MCF 10A (cell line): ENCODE data around the gene MYCT1. TPM values are rescaled to one million over a fixed set of nuclear protein-coding genes. Genes with fewer than 3 reads are reported as not detected.
"Not testable (repeated sequence)": the region's sequence is repeated elsewhere in the genome, so short reads cannot be mapped to it uniquely, and the experiment has no call there.

Experiments
- BruUV-seq: library from RNA; stranded (reverse); fragments of 400-500 nt; replicated peaks from 2 replicates; lab custom pipeline; 2021; lab: Mats Ljungman, UMichigan
- CTCF ChIA-PET: fragments of 300-600 bp; sonication (Branson Sonifier 250); formaldehyde crosslinking; extraction: SDS; loops from one replicate; lab custom pipeline; 2021; ENCODE audit warnings: antibody characterized with exemption, inconsistent platforms; lab: Yijun Ruan, JAX
- POLR2A ChIA-PET: fragments of 300-600, 350-650 bp; sonication (Branson Sonifier 250); formaldehyde crosslinking; extraction: SDS; loops from one replicate; lab custom pipeline; 2020; ENCODE audit warnings: antibody characterized with exemption, inconsistent platforms; lab: Yijun Ruan, JAX
- DNase-seq: peaks from one replicate; pipeline ENCODE4 v3.0.0-alpha.2; 2018; ENCODE audit not compliant: unreplicated experiment
- H3K27ac Mint-ChIP-seq: one replicate; pipeline ENCODE4 v1.8.0; 2022; ENCODE audit warnings: mild to moderate bottlenecking, low read depth, mixed read lengths; ENCODE audit not compliant: unreplicated experiment
- H3K27me3 Mint-ChIP-seq: one replicate; pipeline ENCODE4 v1.8.0; 2022; ENCODE audit warnings: mixed read lengths; ENCODE audit not compliant: insufficient read depth, unreplicated experiment
- H3K36me3 Mint-ChIP-seq: one replicate; pipeline ENCODE4 v1.8.0; 2022; ENCODE audit warnings: mild to moderate bottlenecking, moderate library complexity, mixed read lengths; ENCODE audit not compliant: insufficient read depth, unreplicated experiment
- H3K4me1 Mint-ChIP-seq: one replicate; pipeline ENCODE4 v1.8.0; 2022; ENCODE audit warnings: mixed read lengths; ENCODE audit not compliant: insufficient read depth, unreplicated experiment
- H3K4me3 Mint-ChIP-seq: one replicate; pipeline ENCODE4 v1.8.0; 2022; ENCODE audit warnings: mild to moderate bottlenecking, moderate library complexity, mixed read lengths; ENCODE audit not compliant: unreplicated experiment
- H3K9me3 Mint-ChIP-seq: one replicate; pipeline ENCODE4 v1.8.0; 2022; ENCODE audit warnings: mixed read lengths; ENCODE audit not compliant: unreplicated experiment
- CTCF ChIP-seq: fragments of 200-600 bp; IDR thresholded peaks from one replicate; pipeline ENCODE4 v1.8.0; 2022; ENCODE audit warnings: antibody characterized with exemption, mild to moderate bottlenecking; ENCODE audit not compliant: unreplicated experiment
- intact Hi-C: fragments of 100-400 bp; cut with micrococcal nuclease; formaldehyde crosslinking; loops from 2 replicates; pipeline ENCODE4 v1.14.1; 2022
- total RNA-seq: library from RNA; stranded (reverse); gene quantifications from 2 replicates; pipeline ENCODE4 v1.2.3, GENCODE V29; 2022

Gene MYCT1
- total RNA-seq, 1 experiment from 2014 or later: not detected

GRCh38 chr6:152701081-152701862 is 3.6 kb downstream of the MYCT1 start:
- Mint-ChIP-seq H3K27me3 (peaks cover 13% of the 10 kb centered on the region), H3K4me3 (no peak overlapping the region), H3K4me1 (no peaks in the 10 kb centered on the region), H3K9me3 (no peaks in the 10 kb centered on the region), H3K27ac (no peak overlapping the region), H3K36me3 (no peaks in the 10 kb centered on the region)
- DNase-seq: no peak
- ChIA-PET CTCF (interaction anchor here (0.6 to 2.5 kb wide), 5 partner anchors 14 to 1167 kb away, joined by 3 to 7 read pairs (median 3); no protein-coding TSS in a partner anchor), POLR2A (no interaction called here)
- no peak for TF ChIP-seq CTCF
- BruUV-seq: no TSS peak
- intact Hi-C loops: no loop called here

- Mint-ChIP-seq H3K9me3 (no peaks in the 10 kb centered on the region), H3K27ac (no peak overlapping the region), H3K27me3 (peaks cover 13% of the 10 kb centered on the region), H3K4me3 (no peak overlapping the region), H3K36me3 (no peaks in the 10 kb centered on the region), H3K4me1 (no peaks in the 10 kb centered on the region)
- BruUV-seq: no TSS peak
- no peak for DNase-seq
- TF ChIP-seq CTCF: no peak
- POLR2A ChIA-PET: no interaction called here
- CTCF ChIA-PET: interaction anchor here (0.6 to 2.5 kb wide), 5 partner anchors 13 to 1168 kb away, joined by 3 to 7 read pairs (median 3); no protein-coding TSS in a partner anchor
- intact Hi-C loops: no loop called here
Observed at GRCh38 chr6:152701863-152702401, 4.2 kb downstream of the MYCT1 start.

GRCh38 chr6:152703750-152704149 is 6.1 kb downstream of the MYCT1 start:
- POLR2A ChIA-PET, BruUV-seq, DNase-seq, H3K4me3 Mint-ChIP-seq, H3K9me3 Mint-ChIP-seq, H3K27ac Mint-ChIP-seq, H3K4me1 Mint-ChIP-seq, intact Hi-C loops, CTCF ChIA-PET, H3K36me3 Mint-ChIP-seq: not testable (repeated sequence)
- peaks cover 13% of the 10 kb centered on the region for H3K27me3 Mint-ChIP-seq

- intact Hi-C loops: no loop called here
- no peak overlapping the region for H3K27ac Mint-ChIP-seq
Observed at GRCh38 chr6:152705327-152705726, 7.6 kb downstream of the MYCT1 start.

More at GRCh38 chr6:152705327-152705726, 7.6 kb downstream of the MYCT1 start:
- ChIA-PET CTCF (interaction anchor here (1.3 to 2.2 kb wide), 2 partner anchors 10 to 23 kb away, joined by 3 to 10 read pairs; no protein-coding TSS in a partner anchor), POLR2A (no interaction called here)
- no peaks in the 10 kb centered on the region for H3K4me1 Mint-ChIP-seq
- H3K36me3 Mint-ChIP-seq: no peaks in the 10 kb centered on the region
- H3K4me3 Mint-ChIP-seq: no peak overlapping the region
- H3K9me3 Mint-ChIP-seq: peaks cover 8% of the 10 kb centered on the region
- no peak for DNase-seq
- BruUV-seq: no TSS peak
- TF ChIP-seq CTCF: no peak
- peaks cover 13% of the 10 kb centered on the region for H3K27me3 Mint-ChIP-seq
